ENCODE data around the gene ITFG2.
"Not testable (repeated sequence)": the region's sequence is repeated elsewhere in the genome, so short reads cannot be mapped to it uniquely, and the experiment has no call there.

- TF ChIP-seq ZNF274 (IDR thresholded peaks at IDR 0.05; ENCODE audit: low read depth, low read length); SUZ12 (IDR thresholded peaks at IDR 0.05; ENCODE audit: extremely low read depth, insufficient read depth, insufficient read length): not testable (repeated sequence)
Measured at GRCh38 chr12:2863402-2863801, 50.9 kb downstream of the ITFG2 start.

All from NT2/D1 (cell line).